H1 (cell line): ENCODE data around the gene C17orf50.

Experiments
- GTF2F1 ChIP-seq: IDR thresholded peaks from 2 replicates; pipeline ENCODE4 v1.6.1; 2012; ENCODE audit warnings: low read depth, low read length, improper control_type of control experiment, borderline replicate concordance
- RNF2 ChIP-seq: fragments of 200-900, 300-1000 bp; sonication (generic); IDR thresholded peaks from 2 replicates; pipeline ENCODE4 v1.7.1; 2016; ENCODE audit warnings: borderline replicate concordance, low read depth, mild to moderate bottlenecking, antibody characterized with exemption, low read length; ENCODE audit not compliant: poor library complexity, severe bottlenecking; ENCODE audit errors: missing control alignments
- TAF1 ChIP-seq: IDR thresholded peaks from 2 replicates; pipeline ENCODE4 v1.6.1; 2011; ENCODE audit warnings: mild to moderate bottlenecking, low read depth, low read length
- TF ChIP-seq, protein P1 (sequence below): IDR thresholded peaks from 2 replicates; pipeline ENCODE4 v1.6.1; 2012; ENCODE audit warnings: inconsistent platforms

DNA sequence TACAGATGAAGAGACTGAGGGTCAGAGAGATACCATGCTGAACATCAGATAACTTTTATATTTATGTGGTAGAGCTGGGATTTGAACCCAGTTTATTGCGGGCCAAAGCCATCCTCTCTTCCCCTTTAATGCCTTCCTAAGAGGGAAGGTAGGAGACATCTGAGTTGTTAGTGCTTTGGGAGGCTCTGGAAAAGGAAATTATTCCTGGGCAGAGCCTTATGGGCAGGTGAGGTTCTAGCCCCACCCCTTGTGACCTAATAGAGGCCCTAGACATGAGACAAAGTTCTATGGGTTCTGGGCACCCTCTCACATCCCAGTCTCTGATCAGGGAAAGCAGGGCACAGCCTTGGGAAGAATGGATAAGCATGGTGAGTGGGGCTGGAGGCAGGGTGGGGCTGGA is at the start of gene C17orf50:
- TF ChIP-seq TAF1 (no peak), GTF2F1 (no peak), RNF2 (no peak)
- TF ChIP-seq, protein P1, sequence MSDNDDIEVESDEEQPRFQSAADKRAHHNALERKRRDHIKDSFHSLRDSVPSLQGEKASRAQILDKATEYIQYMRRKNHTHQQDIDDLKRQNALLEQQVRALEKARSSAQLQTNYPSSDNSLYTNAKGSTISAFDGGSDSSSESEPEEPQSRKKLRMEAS: no peak
